Renal cortical epithelial cell (primary cell): ENCODE data around the gene DEDD. TPM values are rescaled to one million over a fixed set of nuclear protein-coding genes. Genes with fewer than 3 reads are reported as not detected.
"Not testable (repeated sequence)": the region's sequence is repeated elsewhere in the genome, so short reads cannot be mapped to it uniquely, and the experiment has no call there.

Experiments used
- DNase-seq: peaks from one replicate; pipeline ENCODE4 v3.0.0-alpha.2; 2011; ENCODE audit warnings: low read depth
- total RNA-seq: library from RNA; depleted of rRNA; stranded (reverse); fragments of >200 nt; gene quantifications from 2 replicates; pipeline ENCODE4 v1.2.3, GENCODE V29; 2014

DEDD gene
- total RNA-seq, 1 donor from 2014 or later = 34.8 TPM

DNA sequence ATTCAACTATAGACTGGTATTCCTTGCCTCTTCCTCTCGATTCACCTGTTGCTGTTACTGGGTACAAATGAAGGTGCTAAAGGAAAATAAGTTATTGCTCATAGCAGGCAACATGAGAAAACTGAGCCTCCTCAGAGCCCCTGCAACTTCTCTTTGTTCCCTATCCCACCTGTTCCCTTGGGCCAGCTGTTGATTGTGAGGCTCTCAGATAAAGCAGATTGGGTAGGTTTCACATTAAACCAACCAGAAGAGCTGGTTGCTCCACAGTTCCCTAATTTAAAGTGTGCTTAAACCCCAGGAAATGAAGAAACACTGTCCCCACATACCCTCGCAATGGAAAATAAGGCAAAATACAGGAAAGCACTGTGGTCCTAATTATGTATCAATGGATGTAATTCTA is 4.8 kb downstream of the DEDD start:
- no peak for DNase-seq

DNA sequence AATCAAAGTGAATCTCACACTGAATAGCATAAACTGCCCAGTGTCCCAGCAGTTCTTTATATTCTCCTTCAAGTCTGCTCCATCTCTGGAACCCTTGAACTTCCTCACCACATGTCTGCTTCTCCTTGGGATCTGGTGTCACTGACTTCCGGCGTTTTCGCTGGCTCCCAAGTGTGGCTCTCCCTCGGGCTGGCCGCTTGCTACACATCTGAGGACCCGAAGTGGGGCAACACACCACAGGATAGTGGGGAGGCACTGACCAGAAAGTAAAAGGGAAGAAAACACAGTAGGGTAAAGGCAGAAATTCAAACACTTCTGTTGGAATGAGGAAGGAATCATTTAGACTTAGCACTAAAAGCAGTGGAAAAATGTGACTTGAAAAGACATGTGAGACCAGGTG is 9.5 kb downstream of the DEDD start:
- DNase-seq = no peak

DNA sequence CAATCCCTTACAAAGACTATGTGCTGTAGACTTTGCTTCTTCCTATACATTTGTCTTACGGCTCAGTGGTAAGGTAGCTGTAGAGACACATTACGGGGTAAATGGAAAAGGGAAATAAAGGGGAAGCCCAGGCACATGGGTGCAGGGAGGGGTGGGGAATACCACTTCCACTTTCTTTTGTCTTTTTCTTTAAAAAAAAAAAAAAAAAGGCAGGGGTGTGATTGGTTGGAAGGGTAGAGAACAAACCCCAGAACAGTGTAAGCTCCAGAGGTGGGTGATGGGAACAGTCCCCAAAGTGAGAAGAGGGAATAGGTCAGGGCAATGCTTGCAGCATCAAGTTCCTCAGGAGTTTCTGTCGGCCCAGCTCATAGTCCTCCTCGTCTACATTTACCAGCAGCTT is 10.6 kb downstream of the DEDD start:
- no peak for DNase-seq

DNA sequence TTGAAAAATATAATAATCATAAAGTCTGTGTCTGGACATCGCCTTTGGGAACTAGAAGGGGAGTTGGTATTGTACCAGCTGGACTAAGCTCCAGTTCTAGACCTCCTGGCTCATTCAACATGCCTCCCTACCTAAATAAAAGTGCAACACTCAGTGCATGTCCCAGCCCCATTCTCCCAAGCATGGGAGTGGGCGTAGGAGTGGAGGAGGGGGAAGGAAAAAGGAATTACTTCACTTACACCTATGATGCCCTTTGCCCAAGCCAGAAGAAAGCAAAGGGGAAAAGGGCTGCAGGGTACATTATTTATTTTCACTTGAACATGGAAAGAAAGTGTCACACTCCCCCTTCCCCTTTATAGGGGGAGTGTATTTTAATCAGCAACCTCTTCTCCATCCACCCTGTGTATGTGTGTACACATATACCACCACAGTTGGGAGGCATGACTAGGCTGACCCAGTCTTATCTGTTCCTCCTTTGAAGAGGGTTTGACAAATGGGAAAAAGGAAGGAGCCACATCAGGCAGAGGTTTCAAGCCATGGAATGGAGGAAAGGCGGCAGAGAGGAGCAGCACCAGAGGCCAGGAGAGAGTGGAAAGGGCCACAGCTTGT is 11.3 kb downstream of the DEDD start:
- DNase-seq = no peak

DNA sequence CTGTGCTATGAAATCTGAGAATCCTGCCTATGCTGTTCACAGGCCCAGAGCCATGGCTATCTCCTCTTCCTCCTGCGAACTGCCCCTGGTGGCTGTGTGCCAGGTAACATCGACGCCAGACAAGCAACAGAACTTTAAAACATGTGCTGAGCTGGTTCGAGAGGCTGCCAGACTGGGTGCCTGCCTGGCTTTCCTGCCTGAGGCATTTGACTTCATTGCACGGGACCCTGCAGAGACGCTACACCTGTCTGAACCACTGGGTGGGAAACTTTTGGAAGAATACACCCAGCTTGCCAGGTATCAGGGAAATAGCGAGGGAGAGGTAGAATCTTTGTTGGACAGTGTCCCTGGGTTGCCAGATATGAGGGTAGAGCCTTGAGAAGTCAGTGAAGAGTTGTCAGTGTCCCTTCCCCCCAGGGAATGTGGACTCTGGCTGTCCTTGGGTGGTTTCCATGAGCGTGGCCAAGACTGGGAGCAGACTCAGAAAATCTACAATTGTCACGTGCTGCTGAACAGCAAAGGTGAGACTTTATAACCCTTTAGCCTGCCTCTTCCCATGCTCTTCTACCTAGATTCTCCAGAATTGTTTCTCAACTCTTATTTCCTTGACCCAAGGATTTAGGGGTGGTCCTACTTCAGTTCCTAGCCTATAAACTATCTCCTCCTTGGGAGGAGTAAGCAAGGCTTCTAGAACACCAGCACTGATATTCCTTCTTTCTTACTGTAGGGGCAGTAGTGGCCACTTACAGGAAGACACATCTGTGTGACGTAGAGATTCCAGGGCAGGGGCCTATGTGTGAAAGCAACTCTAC is 13.2 kb downstream of the DEDD start:
- peak; percentile 88 for DNase-seq

DNA sequence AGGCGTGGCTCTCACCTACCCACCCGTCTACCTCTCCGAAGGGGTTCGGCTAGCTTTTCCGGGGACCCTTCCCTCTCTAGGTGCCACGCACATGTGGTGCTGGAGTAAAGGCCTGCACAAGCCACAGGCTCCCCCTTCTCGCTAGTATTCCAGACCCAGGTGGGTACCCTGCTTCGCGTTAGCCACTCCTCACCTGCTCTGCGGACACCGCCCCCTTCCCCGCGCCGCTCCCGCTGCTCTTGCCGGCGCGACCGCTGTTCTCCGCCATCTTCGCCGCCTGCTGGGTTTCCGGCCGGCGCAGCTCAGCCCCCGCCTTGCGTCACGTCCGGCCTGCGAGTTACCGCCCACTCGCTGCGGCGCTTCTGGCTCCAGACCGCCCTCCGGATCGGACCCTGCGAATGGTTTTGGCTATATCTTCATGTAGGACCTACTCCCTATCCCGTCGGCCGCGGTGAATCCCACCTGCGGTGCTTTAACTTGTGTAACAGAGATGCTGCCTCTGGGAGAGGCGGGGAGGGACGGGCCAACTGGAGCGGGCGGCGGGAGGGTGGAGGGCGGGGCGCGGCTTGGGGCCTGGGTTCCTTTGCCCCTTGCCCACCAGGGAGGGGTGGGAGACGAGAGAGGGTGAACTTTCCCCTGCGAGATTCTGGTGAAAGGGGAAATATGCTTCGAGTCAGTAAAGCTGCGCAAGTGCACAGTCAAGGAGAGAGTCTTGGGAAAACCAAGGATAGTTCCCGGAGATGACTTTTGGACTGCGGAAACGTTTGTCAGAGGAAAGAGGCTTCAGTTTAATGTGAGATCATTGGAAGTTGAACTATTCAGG is 14.5 kb downstream of the DEDD start, which contains the start of the genes NIT1 and PFDN2:
Gene NIT1 (plus strand): TSS at position 347 of the 823 bp plus-strand sequence. CDS start 72 bp downstream, at position 419.
Gene PFDN2 (minus strand): TSS at position 279 of the 823 bp plus-strand sequence. CDS start 11 bp downstream, at position 268.
- peak; percentile 62 for DNase-seq

DNA sequence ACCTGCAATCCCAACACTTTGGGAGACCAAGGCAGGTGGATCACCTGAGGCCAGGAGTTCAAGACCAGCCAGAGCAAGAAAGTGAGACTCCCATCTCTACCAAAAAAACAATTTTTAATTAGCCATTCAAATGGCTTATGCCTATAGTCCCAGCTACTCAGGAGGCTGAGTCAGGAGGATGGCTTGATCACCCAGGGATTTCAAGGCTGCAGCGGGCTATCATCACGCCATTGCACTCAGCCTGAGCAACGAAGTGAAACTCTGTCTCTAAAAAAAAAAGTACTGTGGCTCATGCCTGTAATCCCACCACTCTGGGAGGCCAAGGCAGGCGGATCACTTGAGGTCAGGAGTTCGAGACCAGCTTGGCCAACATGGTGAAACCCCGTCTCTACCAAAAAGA is 16.5 kb downstream of the DEDD start:
- not testable (repeated sequence) for DNase-seq

DNA sequence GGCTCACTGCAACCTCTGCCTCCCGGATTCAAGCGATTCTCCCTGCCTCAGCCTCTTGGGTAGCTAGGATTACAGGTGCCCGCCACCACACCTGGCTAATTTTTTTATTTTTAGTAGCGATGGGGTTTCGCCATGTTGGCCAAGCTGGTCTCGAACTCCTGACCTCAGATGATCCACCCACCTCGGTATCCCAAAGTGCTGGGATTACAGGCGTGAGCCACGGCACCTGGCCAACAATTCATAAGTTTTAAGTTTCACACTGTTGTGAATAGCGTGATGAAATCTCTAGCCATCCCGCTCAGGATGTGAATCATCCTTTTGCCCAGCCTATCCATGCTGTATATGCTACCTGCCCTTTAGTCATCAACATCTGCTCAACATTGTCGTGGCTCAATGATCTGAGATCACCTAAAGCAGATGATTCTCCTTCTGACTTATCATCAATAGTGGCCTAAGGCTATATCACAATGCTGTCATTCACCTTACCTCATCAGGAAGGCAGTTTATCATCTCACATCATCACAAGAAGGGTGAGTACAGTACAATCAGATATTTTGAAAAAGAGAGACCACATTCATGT is 17.2 kb downstream of the DEDD start:
- DNase-seq = peak; percentile 94

DNA sequence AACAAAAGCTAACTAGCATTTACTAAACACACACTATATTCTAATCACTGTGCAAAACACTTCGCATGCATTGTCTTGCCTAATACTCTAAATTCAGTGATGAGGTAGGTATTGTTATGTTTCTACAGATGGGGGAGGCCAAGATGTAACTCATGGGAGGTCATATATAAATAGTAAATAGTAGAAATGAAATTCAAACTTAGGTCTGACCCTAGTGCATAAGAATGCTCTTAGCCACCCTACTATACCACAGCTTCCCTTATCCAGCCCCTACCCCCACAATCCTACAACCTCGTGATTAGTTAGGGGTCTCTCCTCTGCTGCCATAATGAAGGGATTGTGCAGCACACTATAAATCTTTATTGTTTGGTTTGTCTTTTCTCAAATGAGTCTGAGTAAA is 17.9 kb downstream of the DEDD start:
- DNase-seq = no peak

DNA sequence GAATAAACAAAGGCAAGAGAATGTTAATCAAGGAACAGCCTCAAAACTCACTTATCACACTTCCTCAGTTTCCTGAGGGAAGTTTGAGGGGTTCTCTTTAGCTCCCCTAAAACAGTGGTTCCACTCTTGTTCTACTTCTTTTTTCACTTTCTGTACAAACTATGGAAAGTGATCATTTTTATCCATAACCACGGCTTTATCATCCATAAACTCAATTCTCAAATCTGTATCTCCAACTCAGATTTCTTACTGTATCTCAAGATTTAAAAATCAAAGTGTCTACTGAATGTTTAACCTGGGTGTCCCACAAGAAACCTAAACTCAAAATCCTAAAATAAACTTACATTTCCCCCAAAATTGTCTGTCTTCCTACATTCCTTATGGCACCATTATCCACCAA is 18.6 kb downstream of the DEDD start:
- DNase-seq = no peak

DNA sequence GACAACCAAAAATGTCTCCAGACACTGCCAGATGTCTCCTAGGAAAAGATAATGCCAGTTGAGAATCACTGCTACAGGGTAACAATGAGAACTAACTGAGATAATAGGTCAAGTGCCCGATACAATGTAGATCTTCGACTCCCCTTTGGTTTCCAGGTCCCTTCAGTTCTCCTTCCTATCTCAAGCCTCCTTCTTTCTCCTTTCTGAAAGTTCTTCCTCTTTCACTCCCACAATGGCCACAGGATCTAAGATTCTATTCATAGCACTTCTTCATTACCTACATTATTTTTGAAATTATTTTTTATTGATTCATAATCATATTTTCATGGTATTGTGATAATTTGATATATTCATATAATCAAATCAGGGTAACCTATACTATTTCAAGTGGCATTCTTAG is 20.9 kb downstream of the DEDD start:
- no peak for DNase-seq

DNA sequence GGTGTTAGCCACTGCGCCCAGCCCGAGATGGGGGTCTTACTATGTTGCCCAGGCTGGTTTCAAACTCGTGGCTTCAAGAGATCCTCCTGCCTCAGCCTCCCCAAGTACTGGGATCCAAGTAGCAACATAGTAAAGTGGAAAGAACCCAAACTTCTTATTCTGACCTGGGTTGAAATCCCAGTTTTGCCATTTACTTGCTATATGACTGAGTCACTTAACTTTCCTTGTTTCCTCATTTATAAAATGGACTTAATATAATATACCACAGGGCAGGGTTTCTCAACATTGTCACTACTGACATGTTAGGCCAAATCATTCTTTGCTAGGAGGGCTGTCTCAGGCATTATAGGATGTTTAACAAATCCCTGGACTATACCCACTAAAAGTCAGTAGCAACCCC is 21.4 kb downstream of the DEDD start:
- no peak for DNase-seq

DNA sequence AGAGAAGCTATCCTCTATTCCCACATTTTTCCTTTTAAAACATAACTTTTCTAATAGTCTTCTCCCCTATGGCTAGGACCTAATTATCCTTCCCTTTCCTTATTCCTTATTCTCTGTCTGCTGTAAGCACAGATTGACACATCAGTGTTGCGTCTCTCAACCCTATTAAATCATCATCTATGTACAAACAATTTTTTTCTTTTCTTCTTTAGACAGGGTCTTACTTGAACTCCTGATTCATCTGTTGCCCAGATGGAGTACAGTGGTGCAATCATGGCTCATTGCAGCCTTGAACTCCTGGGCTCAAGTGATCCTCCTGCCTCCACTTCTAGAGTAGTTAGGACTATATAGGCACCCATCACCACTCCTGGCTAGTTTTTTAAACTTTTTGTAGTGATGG is 26.0 kb downstream of the DEDD start:
- no peak for DNase-seq

DNA sequence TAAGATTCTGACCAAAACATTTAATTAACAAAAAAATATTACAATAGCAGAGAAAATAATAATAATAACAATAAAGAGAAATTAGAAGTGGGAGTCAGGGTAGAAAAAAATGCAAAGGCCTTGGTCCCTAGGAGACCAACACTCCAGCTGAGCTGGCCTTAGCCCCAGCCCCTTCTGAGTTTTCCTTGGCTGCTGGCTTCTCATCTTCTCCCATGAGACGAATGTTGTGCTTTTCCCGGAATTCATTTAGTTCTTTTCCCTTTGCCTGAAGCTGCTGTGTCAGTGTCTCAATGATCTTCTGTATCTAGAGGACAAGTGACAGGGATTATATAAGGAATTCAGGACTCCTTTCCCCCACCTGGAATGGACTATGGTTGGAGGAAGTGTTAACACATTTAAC is 31.9 kb downstream of the DEDD start:
- DNase-seq = no peak

DNA sequence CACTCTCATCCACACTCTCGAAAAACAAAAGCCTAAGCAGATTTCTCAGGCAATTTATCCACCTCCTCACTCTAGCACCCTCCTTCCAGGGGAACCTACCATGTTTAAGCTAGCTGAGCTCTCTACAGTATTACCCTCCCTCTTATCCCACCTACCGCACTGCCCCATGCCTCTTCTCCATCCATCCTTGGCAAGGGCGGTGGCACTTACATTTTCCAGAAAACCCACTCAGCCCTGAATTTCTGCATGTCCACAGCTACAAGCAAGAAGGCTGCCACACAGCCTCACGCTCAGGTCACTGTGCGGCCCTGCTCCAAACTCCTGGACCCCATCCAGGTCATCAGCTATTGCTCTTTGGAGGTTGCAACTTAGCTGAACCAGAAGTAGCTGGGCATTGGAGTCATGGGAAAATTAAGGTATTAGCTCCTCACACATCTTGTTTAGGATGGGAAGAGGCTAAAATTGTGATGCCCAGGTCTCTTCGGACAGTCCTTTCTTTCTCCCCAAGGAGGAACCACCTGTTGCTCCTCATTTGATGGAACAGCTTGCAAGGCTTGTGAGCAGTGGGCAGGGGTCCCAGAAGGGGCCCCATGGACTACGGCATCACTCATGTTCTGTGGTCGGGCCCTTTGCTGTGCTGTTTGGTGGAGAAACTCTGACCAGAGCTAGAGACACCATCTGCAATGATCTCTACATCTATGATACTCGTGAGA is 33.2 kb downstream of the DEDD start:
- DNase-seq = no peak

DNA sequence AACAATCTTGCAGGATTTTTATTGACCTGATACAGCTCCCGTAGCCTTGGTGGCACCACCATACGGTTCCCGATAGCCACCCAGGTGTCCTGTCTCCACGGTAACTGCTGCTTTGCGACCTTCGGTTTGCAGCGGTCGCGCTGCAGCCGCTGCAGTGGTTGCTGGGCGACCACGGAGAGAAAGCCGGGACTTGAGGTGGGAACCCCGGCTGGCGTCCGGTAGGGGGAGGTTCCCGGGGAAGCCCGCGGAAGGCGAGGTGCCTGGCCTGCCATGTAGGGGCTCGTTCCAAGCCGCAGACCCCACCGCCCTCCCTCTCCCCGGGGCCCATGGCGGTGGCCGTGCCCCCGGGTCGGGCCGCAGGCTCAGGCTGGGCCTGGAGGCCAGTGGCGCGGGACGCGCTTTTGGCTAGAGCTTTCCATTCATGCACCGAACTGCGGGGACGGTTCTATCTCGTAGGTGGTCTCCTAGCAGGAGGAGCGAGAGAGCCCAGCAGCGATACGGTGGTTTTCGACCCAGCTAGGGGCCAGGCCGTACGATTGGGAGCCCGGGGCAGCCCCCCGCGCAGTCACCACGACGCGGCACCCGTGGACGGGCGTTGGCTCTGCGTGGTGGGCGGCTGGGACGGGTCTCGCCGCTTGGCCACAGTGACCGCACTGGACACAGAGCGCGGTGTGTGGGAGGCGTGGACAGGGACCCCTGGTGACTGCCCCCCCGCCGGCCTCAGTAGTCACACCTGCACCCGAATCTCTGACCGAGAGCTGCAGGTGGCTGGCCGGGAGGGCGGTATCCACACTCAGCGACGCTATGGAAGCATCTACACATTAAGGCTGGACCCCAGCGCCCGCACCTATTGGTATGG is 34.0 kb downstream of the DEDD start, which contains the start of gene KLHDC9:
Gene KLHDC9 (plus strand): TSS at position 152 of the 859 bp plus-strand sequence. CDS start 175 bp downstream, at position 327.
- peak; percentile 88 for DNase-seq

DNA sequence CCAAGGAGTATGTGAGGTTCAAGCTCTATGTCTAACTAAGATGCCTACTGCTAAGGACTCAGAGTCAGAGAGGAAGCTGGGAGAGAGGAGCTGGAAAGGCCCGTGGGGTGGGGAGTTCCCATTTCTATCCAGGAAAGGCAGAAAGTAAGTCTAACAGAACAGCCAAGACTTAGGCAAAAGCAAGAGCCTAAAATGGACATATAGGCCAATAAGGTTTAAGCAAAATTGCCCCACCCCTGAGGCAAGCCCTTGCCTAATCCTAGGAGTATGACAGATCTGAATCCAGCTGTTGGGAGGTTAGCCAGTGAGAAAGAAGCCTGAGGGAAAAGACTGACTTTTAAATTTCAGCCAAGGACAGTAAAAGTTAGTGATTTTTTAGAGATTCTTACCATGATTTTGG is 35.9 kb downstream of the DEDD start:
- DNase-seq = no peak

DNA sequence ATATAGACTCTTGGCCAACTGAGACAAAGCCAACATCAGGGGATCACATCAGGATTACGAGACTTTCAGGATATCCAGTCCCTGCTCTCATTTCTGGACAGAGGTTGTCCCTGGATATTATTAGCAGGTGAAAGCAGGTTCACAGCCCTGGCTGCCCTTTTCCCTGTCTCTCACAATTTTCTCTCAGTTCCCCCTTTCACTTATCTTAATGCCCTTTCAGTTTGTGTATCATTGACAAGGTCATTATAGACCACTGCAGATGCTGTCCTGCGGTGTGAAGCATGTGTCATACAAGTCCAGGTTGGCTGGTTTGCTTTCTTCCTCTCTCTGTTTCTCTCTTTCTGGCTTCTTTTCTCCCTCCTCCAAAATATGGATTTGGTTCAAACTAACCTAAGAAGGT is 36.5 kb downstream of the DEDD start:
- no peak for DNase-seq

DNA sequence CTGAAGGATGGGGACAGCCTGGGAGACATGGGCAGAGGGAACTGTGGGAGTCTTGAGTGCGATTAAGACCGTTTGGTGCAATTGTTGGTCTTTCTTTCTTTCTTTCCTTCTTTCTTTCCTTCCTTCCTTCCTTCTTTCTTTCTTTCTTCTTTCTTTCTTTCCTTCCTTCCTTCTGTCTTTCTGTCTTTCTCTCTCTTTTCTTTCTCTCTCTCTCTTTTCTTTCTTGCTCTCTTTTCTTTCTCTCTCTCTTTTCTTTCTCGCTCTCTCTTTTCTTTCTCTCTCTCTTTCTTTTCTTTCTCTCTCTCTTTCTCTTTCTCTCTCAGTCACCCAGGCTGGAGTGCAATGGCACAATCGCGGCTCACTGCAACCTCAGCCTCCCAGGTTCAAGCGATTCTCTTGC is 37.2 kb downstream of the DEDD start:
- DNase-seq = no peak

DNA sequence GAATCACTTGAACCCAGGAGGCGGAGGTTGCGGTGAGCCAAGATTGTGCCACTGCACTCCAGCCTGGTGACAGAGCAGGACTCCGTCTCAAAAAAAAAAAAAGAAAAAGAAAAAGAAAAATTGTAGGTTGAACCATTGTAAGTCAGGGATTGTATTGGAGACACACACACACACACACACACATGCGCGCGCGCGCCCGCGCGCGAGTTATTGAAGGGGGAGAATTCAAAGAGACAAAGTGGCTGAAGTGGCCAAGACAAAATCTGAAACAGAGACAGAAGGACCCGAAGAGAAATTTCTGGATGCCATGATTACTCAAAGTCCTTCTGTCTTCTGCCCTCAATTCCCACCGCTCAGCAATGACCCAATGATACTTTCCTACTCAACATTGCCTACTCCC is 38.0 kb downstream of the DEDD start:
- no peak for DNase-seq
